ENCODE results near the gene CAMTA1. TPM values are rescaled to one million over a fixed set of nuclear protein-coding genes. Genes with fewer than 3 reads are reported as not detected.

The CAMTA1 gene
- total RNA-seq, 1 donor from 2014 or later = 268 TPM

GRCh38 chr1:7252411-7253117 lies 467.3 kb downstream of the CAMTA1 start:
- no peaks in the 10 kb centered on the region for H3K36me3 Mint-ChIP-seq
- no peaks in the 10 kb centered on the region for H3K27me3 ChIP-seq
- H3K4me3 Mint-ChIP-seq = no peak overlapping the region
- no peak overlapping the region for H3K9ac ChIP-seq
- H3K79me2 ChIP-seq (ENCODE audit: low read depth) = no peaks in the 10 kb centered on the region
- peaks cover 22% of the 10 kb centered on the region for H3K4me1 ChIP-seq
- H3K36me3 ChIP-seq = no peaks in the 10 kb centered on the region
- peaks cover 10% of the 10 kb centered on the region for H3K27me3 Mint-ChIP-seq (ENCODE audit: insufficient read depth, low read depth)
- no peak overlapping the region for H3K27ac ChIP-seq
- peaks cover 11% of the 10 kb centered on the region for H3F3A ChIP-seq (ENCODE audit: low read depth)
- H3K4me1 Mint-ChIP-seq = peaks cover 36% of the 10 kb centered on the region
- peak; percentile 19 for DNase-seq (ENCODE audit: low spot score)
- no peak overlapping the region for H3K4me3 ChIP-seq
- no peaks in the 10 kb centered on the region for H3K9me3 ChIP-seq (ENCODE audit: low read depth)
- H3K27ac Mint-ChIP-seq = no peak overlapping the region
- H3K9me3 Mint-ChIP-seq = no peaks in the 10 kb centered on the region
- no peaks in the 10 kb centered on the region for H4K20me1 ChIP-seq (ENCODE audit: low read depth)
- peak overlapping the region; percentile 22 for H3K4me2 ChIP-seq
- no peak overlapping the region for H2AFZ ChIP-seq (replicated peaks)
- TF ChIP-seq EZH2 (IDR thresholded peaks at IDR 0.05) (no peak), EZH2phosphoT487 (IDR thresholded peaks at IDR 0.05) (no peak)
- TF ChIP-seq, protein P1, sequence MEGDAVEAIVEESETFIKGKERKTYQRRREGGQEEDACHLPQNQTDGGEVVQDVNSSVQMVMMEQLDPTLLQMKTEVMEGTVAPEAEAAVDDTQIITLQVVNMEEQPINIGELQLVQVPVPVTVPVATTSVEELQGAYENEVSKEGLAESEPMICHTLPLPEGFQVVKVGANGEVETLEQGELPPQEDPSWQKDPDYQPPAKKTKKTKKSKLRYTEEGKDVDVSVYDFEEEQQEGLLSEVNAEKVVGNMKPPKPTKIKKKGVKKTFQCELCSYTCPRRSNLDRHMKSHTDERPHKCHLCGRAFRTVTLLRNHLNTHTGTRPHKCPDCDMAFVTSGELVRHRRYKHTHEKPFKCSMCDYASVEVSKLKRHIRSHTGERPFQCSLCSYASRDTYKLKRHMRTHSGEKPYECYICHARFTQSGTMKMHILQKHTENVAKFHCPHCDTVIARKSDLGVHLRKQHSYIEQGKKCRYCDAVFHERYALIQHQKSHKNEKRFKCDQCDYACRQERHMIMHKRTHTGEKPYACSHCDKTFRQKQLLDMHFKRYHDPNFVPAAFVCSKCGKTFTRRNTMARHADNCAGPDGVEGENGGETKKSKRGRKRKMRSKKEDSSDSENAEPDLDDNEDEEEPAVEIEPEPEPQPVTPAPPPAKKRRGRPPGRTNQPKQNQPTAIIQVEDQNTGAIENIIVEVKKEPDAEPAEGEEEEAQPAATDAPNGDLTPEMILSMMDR (IDR thresholded peaks at IDR 0.05) = no peak

DNA sequence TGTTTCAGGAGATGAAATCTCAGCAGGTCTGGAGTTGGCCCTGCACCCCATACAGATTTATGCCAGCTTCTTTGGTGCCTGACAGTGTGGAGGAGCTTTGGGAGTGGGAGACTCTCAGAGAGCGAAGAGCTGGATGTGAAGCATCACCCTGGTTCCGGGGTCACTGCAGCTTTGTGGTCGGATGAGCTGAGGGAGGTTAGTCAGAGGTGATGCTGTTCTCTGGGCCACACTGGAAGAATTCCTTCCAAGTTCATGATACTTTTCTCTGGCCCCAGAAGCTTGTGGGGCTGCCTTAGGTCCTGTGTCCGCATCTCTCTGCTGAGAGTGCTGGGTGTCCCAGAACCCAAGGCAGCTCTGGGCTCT lies 467.8 kb downstream of the CAMTA1 start:
- H3K4me3 Mint-ChIP-seq = no peak overlapping the region
- no peak overlapping the region for H3K27ac ChIP-seq
- peaks cover 11% of the 10 kb centered on the region for H3F3A ChIP-seq (ENCODE audit: low read depth)
- no peaks in the 10 kb centered on the region for H3K36me3 Mint-ChIP-seq
- no peak overlapping the region for H3K4me3 ChIP-seq
- H3K9ac ChIP-seq = no peak overlapping the region
- no peaks in the 10 kb centered on the region for H3K27me3 ChIP-seq
- H3K4me1 ChIP-seq = peaks cover 22% of the 10 kb centered on the region
- H3K9me3 Mint-ChIP-seq = no peaks in the 10 kb centered on the region
- no peaks in the 10 kb centered on the region for H3K36me3 ChIP-seq
- H4K20me1 ChIP-seq (ENCODE audit: low read depth) = no peaks in the 10 kb centered on the region
- H3K4me2 ChIP-seq = peak overlapping the region; percentile 22
- H3K4me1 Mint-ChIP-seq = peaks cover 33% of the 10 kb centered on the region
- no peaks in the 10 kb centered on the region for H3K9me3 ChIP-seq (ENCODE audit: low read depth)
- DNase-seq (ENCODE audit: low spot score) = no peak
- H3K79me2 ChIP-seq (ENCODE audit: low read depth) = no peaks in the 10 kb centered on the region
- TF ChIP-seq, protein P1 (IDR thresholded peaks at IDR 0.05) = no peak
- TF ChIP-seq EZH2phosphoT487 (IDR thresholded peaks at IDR 0.05) (no peak), EZH2 (IDR thresholded peaks at IDR 0.05) (no peak)
- H2AFZ ChIP-seq (replicated peaks) = no peak overlapping the region
- H3K27ac Mint-ChIP-seq = no peak overlapping the region
- peaks cover 10% of the 10 kb centered on the region for H3K27me3 Mint-ChIP-seq (ENCODE audit: insufficient read depth, low read depth)

DNA sequence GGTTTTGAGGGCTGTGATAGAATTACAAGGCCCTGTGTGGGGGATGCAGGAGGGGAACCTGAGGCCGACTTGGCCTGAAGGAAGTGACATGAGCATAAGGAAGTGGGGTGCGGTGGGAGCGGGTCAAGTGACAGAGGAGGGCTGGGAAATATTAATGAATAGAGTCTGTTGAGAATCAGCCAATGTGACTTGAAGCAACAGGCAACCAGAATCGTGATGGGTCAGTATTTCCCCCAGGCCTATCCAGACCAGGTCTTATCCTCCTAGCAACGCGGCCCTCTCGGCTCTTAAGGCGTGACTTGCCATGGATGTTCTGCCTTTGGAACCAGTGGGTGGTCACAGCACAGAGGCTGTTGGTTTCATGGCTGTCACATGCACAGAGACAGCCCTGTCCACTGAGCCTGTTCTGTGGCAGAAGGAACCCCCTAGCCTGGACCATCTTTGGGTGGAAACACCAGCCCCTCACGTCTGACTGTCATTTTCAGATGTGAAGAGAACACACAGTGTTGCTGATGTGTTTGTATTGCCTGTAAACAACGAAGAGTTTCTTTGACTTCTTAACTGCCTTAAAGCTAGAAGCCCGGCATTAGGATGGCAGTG lies 468.8 kb downstream of the CAMTA1 start:
- Histone ChIP-seq H3K79me2 (ENCODE audit: low read depth) (no peaks in the 10 kb centered on the region), H3K36me3 (no peaks in the 10 kb centered on the region), H2AFZ (replicated peaks) (no peak overlapping the region), H3K4me2 (no peak overlapping the region), H3F3A (ENCODE audit: low read depth) (peaks cover 11% of the 10 kb centered on the region), H3K27me3 (no peaks in the 10 kb centered on the region), H4K20me1 (ENCODE audit: low read depth) (no peaks in the 10 kb centered on the region), H3K4me3 (no peak overlapping the region), H3K9me3 (ENCODE audit: low read depth) (no peaks in the 10 kb centered on the region), H3K27ac (no peak overlapping the region), H3K4me1 (peaks cover 19% of the 10 kb centered on the region), H3K9ac (no peak overlapping the region)
- Mint-ChIP-seq H3K27ac (no peak overlapping the region), H3K9me3 (no peaks in the 10 kb centered on the region), H3K27me3 (ENCODE audit: insufficient read depth, low read depth) (peaks cover 10% of the 10 kb centered on the region), H3K4me1 (peaks cover 29% of the 10 kb centered on the region), H3K36me3 (no peaks in the 10 kb centered on the region), H3K4me3 (no peak overlapping the region)
- no peak for DNase-seq (ENCODE audit: low spot score)
- no peak for TF ChIP-seq EZH2 (IDR thresholded peaks at IDR 0.05)
- TF ChIP-seq, protein P1 (IDR thresholded peaks at IDR 0.05) = no peak
- no peak for TF ChIP-seq EZH2phosphoT487 (IDR thresholded peaks at IDR 0.05)

Data from neural progenitor cell (in vitro differentiated cells).